SK-N-SH treated with all-trans-retinoic acid at 6 μM for 48 hours (cell line): ENCODE data around the gene OR4F15.

Experiments
- ATAC-seq: fragments of 200-7000 bp; cut with Tn5 transposase; 3 replicates; pipeline ENCODE4 v1.9.1; 2020; ENCODE audit warnings: mild to moderate bottlenecking, moderate library complexity
- BACH2 ChIP-seq: fragments of 250-450 bp; sonication (Bioruptor Pico); IDR thresholded peaks from 2 replicates; pipeline ENCODE4 v1.9.0; 2021; ENCODE audit warnings: mild to moderate bottlenecking, borderline replicate concordance
- CSDC2 ChIP-seq: fragments of 250-450 bp; sonication (Bioruptor Pico); IDR thresholded peaks from 2 replicates; pipeline ENCODE4 v1.5.0; 2020; ENCODE audit warnings: mild to moderate bottlenecking, moderate library complexity
- CSRNP3 ChIP-seq: fragments of 250-450 bp; sonication (Bioruptor Pico); IDR thresholded peaks from 2 replicates; pipeline ENCODE4 v1.5.1; 2021; ENCODE audit warnings: mild to moderate bottlenecking, moderate library complexity
- ESRRG ChIP-seq: fragments of 250-450 bp; sonication (Bioruptor Pico); IDR thresholded peaks from 2 replicates; pipeline ENCODE4 v1.6.1; 2021; ENCODE audit warnings: mild to moderate bottlenecking
- GLIS3 ChIP-seq: fragments of 250-450 bp; sonication (Bioruptor Pico); IDR thresholded peaks from 2 replicates; pipeline ENCODE4 v1.5.0; 2020; ENCODE audit warnings: mild to moderate bottlenecking, moderate library complexity
- ISL1 ChIP-seq: fragments of 250-450 bp; sonication (Bioruptor Pico); IDR thresholded peaks from 2 replicates; pipeline ENCODE4 v2.1.2; 2022; ENCODE audit warnings: mild to moderate bottlenecking, moderate library complexity
- OSR1 ChIP-seq: fragments of 250-450 bp; sonication (Bioruptor Pico); IDR thresholded peaks from 2 replicates; pipeline ENCODE4 v1.8.0; 2022; ENCODE audit warnings: moderate library complexity, mild to moderate bottlenecking, inconsistent platforms
- PPARA ChIP-seq: fragments of 250-450 bp; sonication (Bioruptor Pico); IDR thresholded peaks from 2 replicates; pipeline ENCODE4 v1.5.0; 2020; ENCODE audit warnings: mild to moderate bottlenecking, borderline replicate concordance
- SNAI2 ChIP-seq: fragments of 250-450 bp; sonication (Bioruptor Pico); IDR thresholded peaks from 2 replicates; pipeline ENCODE4 v1.5.0; 2020; ENCODE audit warnings: mild to moderate bottlenecking, moderate library complexity
- TCF4 ChIP-seq: fragments of 250-450 bp; sonication (Bioruptor Pico); IDR thresholded peaks from 2 replicates; pipeline ENCODE4 v1.8.0; 2021; ENCODE audit warnings: mild to moderate bottlenecking, moderate library complexity, borderline replicate concordance
- TOX ChIP-seq: fragments of 250-450 bp; sonication (Bioruptor Pico); IDR thresholded peaks from 2 replicates; pipeline ENCODE4 v1.8.0; 2021; ENCODE audit warnings: mild to moderate bottlenecking, moderate library complexity, borderline replicate concordance
- ZC3H10 ChIP-seq: fragments of 250-450 bp; sonication (Bioruptor Pico); IDR thresholded peaks from 2 replicates; pipeline ENCODE4 v1.5.1; 2021; ENCODE audit warnings: mild to moderate bottlenecking, moderate library complexity
- ZFP3 ChIP-seq: fragments of 250-450 bp; sonication (Bioruptor Pico); IDR thresholded peaks from 2 replicates; pipeline ENCODE4 v1.5.0; 2020; ENCODE audit warnings: mild to moderate bottlenecking, moderate library complexity
- ZFP30 ChIP-seq: fragments of 450-650 bp; formaldehyde crosslinking; IDR thresholded peaks from 2 replicates; pipeline ENCODE4 v1.5.0; 2022; ENCODE audit warnings: mild to moderate bottlenecking, moderate library complexity
- ZNF565 ChIP-seq: fragments of 450-650 bp; formaldehyde crosslinking; conservative IDR thresholded peaks from 2 replicates; pipeline ENCODE4 v1.5.0; 2020; ENCODE audit warnings: low read depth, mild to moderate bottlenecking, moderate library complexity
- ZNF70 ChIP-seq: fragments of 450-650 bp; formaldehyde crosslinking; IDR thresholded peaks from 2 replicates; pipeline ENCODE4 v1.5.0; 2020; ENCODE audit warnings: mild to moderate bottlenecking, moderate library complexity
- ZNF8 ChIP-seq: fragments of 450-650 bp; formaldehyde crosslinking; IDR thresholded peaks from 2 replicates; pipeline ENCODE4 v1.5.0; 2020; ENCODE audit warnings: mild to moderate bottlenecking, moderate library complexity
- TF ChIP-seq, protein P1 (sequence below): fragments of 250-450 bp; sonication (Bioruptor Pico); IDR thresholded peaks from 2 replicates; pipeline ENCODE4 v1.8.0; 2021; ENCODE audit warnings: low read depth, mild to moderate bottlenecking, moderate library complexity, borderline replicate concordance
- TF ChIP-seq, protein P2 (sequence below): fragments of 250-450 bp; sonication (Bioruptor Pico); IDR thresholded peaks from 2 replicates; pipeline ENCODE4 v1.8.0; 2020; ENCODE audit warnings: mild to moderate bottlenecking, moderate library complexity, borderline replicate concordance
- TF ChIP-seq, protein P3 (sequence below): fragments of 250-450 bp; sonication (Bioruptor Pico); IDR thresholded peaks from 2 replicates; pipeline ENCODE4 v1.5.0; 2020; ENCODE audit warnings: mild to moderate bottlenecking, moderate library complexity

OR4F15 gene

GRCh38 chr15:101808201-101808600 lies 3.8 kb upstream of the OR4F15 start (continued):
- TF ChIP-seq, protein P1, sequence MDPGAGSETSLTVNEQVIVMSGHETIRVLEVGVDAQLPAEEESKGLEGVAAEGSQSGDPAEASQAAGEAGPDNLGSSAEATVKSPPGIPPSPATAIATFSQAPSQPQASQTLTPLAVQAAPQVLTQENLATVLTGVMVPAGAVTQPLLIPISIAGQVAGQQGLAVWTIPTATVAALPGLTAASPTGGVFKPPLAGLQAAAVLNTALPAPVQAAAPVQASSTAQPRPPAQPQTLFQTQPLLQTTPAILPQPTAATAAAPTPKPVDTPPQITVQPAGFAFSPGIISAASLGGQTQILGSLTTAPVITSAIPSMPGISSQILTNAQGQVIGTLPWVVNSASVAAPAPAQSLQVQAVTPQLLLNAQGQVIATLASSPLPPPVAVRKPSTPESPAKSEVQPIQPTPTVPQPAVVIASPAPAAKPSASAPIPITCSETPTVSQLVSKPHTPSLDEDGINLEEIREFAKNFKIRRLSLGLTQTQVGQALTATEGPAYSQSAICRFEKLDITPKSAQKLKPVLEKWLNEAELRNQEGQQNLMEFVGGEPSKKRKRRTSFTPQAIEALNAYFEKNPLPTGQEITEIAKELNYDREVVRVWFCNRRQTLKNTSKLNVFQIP (CRISPR knock-in tag) = no peak
- no peak for TF ChIP-seq ESRRG

DNA sequence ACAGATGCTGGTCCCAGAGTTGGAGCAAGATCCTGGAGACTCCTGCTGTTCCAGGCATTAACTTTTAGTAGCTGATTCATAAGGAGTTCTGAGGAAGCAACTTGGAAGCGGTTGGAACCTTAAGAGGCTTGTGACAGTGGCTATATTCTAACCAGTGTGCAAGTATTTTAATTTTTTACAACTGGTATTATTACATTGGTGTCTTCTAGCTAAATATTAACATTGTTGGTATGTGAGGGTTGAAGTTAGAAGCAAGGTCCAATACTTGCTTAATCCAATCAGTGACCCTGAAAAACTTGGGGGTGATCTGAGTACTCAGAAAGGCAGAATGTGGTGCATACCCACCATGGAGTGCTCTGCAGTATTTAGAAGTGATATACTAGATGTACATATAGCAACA lies 1.5 kb upstream of the OR4F15 start:
- no peak for ATAC-seq
- no peak for TF ChIP-seq PPARA (CRISPR knock-in tag)

DNA sequence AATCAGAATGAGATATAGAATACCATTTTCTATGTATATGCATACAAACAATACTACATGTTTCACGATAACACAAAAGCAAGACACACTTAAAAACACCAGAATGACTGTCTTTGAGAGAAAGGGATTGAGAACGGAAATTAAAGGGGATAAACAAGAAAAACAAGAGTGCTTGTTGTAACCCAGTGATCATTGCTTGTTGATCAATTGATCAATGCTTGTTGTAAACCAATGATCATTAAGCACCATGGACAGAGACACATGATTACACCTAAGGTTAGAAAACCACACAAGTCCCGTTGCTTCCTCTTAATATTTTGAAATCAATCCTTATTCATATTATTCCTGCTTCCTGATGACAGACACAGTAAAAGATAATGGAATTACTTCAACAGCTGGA lies 1.1 kb upstream of the OR4F15 start:
- no peak for TF ChIP-seq CSDC2 (CRISPR knock-in tag)
- TF ChIP-seq GLIS3 (CRISPR knock-in tag) = no peak
- TF ChIP-seq BACH2 (CRISPR knock-in tag) = no peak
- no peak for ATAC-seq

GRCh38 chr15:101813803-101814534 lies 2.0 kb downstream of the OR4F15 start:
- TF ChIP-seq SNAI2 (CRISPR knock-in tag) (no peak), BACH2 (CRISPR knock-in tag) (no peak), ZC3H10 (CRISPR knock-in tag) (no peak), GLIS3 (CRISPR knock-in tag) (no peak), CSDC2 (CRISPR knock-in tag) (no peak)
- ATAC-seq = no peak

- TF ChIP-seq SNAI2 (CRISPR knock-in tag) = no peak
- TF ChIP-seq ISL1 = no peak
- TF ChIP-seq TOX (CRISPR knock-in tag) = no peak
- TF ChIP-seq OSR1 (CRISPR knock-in tag) = no peak
- no peak for TF ChIP-seq ZNF8 (CRISPR knock-in tag)
- no peak for TF ChIP-seq TCF4
- TF ChIP-seq GLIS3 (CRISPR knock-in tag) = no peak
- TF ChIP-seq BACH2 (CRISPR knock-in tag) = no peak
- TF ChIP-seq, protein P1 (CRISPR knock-in tag) = no peak
- TF ChIP-seq ZFP30 (CRISPR knock-in tag) = no peak
- TF ChIP-seq, protein P2, sequence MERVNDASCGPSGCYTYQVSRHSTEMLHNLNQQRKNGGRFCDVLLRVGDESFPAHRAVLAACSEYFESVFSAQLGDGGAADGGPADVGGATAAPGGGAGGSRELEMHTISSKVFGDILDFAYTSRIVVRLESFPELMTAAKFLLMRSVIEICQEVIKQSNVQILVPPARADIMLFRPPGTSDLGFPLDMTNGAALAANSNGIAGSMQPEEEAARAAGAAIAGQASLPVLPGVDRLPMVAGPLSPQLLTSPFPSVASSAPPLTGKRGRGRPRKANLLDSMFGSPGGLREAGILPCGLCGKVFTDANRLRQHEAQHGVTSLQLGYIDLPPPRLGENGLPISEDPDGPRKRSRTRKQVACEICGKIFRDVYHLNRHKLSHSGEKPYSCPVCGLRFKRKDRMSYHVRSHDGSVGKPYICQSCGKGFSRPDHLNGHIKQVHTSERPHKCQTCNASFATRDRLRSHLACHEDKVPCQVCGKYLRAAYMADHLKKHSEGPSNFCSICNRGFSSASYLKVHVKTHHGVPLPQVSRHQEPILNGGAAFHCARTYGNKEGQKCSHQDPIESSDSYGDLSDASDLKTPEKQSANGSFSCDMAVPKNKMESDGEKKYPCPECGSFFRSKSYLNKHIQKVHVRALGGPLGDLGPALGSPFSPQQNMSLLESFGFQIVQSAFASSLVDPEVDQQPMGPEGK (CRISPR knock-in tag) = no peak
- no peak for TF ChIP-seq ZNF565 (CRISPR knock-in tag)
- TF ChIP-seq CSRNP3 (CRISPR knock-in tag) = no peak
- TF ChIP-seq, all 23 proteins: peak for 0
- ATAC-seq = no peak
These were observed 8.8 kb downstream of the OR4F15 start for GRCh38 chr15:101820781-101821180.

GRCh38 chr15:101827257-101827656 lies 15.3 kb downstream of the OR4F15 start:
- no peak for ATAC-seq

More at GRCh38 chr15:101827257-101827656, 15.3 kb downstream of the OR4F15 start:
- TF ChIP-seq ZFP30 (CRISPR knock-in tag) = no peak
- no peak for TF ChIP-seq ZFP3
- TF ChIP-seq ZNF70 = no peak
- TF ChIP-seq, protein P3, sequence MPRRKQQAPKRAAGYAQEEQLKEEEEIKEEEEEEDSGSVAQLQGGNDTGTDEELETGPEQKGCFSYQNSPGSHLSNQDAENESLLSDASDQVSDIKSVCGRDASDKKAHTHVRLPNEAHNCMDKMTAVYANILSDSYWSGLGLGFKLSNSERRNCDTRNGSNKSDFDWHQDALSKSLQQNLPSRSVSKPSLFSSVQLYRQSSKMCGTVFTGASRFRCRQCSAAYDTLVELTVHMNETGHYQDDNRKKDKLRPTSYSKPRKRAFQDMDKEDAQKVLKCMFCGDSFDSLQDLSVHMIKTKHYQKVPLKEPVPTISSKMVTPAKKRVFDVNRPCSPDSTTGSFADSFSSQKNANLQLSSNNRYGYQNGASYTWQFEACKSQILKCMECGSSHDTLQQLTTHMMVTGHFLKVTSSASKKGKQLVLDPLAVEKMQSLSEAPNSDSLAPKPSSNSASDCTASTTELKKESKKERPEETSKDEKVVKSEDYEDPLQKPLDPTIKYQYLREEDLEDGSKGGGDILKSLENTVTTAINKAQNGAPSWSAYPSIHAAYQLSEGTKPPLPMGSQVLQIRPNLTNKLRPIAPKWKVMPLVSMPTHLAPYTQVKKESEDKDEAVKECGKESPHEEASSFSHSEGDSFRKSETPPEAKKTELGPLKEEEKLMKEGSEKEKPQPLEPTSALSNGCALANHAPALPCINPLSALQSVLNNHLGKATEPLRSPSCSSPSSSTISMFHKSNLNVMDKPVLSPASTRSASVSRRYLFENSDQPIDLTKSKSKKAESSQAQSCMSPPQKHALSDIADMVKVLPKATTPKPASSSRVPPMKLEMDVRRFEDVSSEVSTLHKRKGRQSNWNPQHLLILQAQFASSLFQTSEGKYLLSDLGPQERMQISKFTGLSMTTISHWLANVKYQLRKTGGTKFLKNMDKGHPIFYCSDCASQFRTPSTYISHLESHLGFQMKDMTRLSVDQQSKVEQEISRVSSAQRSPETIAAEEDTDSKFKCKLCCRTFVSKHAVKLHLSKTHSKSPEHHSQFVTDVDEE (CRISPR knock-in tag) = no peak
